T-helper 2 cell treated with Interferon-gamma antibody and Interleukin-4, amounts not matched to agents 100 ng/mL and 5 ng/mL, for 36 hours (primary cell): Measurements from ENCODE around the gene VPS16. TPM values are rescaled to one million over a fixed set of nuclear protein-coding genes. Genes with fewer than 3 reads are reported as not detected.

Experiments used
- intact Hi-C: fragments of 100-400 bp; cut with micrococcal nuclease; formaldehyde crosslinking; loops from one replicate; pipeline ENCODE4 v1.15.1; 2023
- total RNA-seq: library from RNA; stranded (reverse); gene quantifications from 2 replicates; pipeline ENCODE4 v1.2.3, GENCODE V29; 2022

VPS16 gene
- total RNA-seq, 1 donor from 2014 or later = 47.4 TPM

DNA sequence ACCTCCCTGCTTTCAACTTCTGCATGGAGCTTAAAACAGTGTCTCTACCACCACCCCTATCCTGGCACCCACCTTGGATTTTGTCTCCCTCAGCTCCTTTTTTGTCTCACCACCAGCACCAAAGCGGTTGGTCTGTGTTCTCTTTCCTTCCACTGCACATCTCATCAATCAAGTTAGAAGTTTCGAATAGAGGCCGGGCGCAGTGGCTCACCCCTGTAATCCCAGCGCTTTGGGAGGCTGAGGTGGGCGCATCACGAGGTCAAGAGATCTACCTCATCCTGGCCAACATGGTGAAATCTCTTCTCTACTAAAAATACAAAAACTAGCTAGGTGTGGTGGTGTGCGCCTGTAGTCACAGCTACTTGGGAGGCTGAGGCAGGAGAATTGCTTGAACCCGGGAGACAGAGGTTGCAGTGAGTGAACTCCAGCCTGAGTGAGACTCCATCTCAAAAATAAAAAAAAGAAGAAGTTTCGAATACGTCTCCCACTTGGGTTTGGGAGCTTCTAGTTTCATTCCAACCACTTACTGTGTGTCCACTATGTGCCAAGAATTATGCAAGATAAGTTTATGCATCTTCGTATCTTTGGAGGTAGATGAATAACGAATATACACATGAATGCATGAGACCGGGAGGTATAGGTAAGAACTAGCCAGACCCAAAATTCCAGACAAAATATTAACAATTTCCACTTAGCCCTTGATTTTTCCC is 6.0 kb upstream of the VPS16 start:
- intact Hi-C loops = no loop called here

DNA sequence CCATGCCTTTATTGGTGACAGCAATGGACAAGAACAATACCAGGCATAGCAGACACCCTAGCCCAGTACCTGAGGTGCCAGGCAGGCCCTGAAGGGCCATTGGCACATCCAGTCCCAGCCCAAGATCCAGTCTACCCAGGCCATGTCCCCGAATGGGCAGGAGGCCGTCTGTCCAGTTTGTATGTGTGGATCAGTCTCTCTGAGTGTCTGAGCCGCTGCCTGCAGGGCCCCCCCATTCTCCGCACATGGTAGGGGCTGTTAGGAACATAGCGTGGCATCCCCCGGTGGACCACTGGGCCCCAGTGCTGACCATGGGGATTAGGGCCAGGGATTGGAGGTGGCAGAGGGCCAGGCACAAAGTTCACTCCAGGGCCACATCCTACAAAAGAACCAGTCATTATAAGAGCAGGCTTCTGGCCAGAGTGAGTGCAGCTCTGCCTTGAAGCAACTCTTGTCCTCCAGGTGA is 5.2 kb upstream of the VPS16 start:
- intact Hi-C loops = no loop called here

DNA sequence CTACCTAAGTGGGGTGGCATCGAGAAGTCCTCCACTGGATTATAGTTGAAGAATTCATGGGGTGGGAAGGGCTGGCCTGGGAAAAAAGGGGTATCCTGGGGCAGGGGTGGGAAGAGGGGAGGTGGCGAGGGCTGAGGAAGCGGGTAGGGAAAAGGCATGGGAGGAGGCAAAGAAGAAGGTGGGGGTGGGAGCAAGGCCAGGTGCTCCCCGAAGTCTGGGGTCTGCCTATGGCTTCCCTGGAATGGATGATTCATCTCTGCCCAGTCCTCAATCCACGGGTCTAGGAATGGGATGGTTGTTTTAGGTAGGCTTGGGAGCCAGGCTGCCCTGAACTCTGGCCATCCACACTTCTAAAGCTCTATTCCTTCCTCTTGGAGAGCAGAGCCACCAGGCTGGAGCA is 4.5 kb upstream of the VPS16 start:
- intact Hi-C loops = no loop called here

DNA sequence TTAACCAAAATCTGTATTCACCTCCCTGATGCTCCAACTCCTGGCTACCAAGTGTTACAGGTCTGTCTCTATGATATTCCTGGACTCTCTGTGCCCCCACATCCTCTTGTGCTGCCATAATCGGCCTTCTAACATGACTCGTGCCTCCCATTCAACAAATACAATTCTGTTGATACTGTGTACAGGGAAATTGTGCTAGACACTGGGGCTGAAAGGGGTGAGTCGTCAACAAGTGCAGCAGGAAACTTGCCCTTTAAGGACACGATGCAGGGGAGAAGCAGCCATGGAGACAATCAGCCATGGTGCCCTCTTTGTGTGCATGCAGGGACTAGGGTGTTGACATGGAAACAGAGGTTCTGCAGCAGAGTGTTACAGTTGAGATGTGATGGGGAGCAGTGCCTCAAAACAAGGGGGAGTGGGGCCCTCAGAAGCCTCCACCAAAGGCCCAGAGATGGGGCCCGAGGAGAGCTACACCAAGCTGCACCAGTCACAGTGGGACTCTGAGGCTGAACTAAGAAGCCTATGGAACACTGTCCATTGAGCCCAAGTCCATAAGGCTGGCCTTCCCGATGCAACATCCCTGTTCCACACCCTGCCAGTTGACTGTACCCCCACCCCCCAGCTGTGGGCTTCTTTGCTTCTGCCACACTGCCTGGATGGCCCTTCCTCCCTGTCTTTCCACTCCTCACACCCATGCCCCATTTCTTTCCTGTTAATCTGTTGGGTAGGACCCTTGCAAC is 3.2 kb upstream of the VPS16 start:
- intact Hi-C loops = no loop called here

DNA sequence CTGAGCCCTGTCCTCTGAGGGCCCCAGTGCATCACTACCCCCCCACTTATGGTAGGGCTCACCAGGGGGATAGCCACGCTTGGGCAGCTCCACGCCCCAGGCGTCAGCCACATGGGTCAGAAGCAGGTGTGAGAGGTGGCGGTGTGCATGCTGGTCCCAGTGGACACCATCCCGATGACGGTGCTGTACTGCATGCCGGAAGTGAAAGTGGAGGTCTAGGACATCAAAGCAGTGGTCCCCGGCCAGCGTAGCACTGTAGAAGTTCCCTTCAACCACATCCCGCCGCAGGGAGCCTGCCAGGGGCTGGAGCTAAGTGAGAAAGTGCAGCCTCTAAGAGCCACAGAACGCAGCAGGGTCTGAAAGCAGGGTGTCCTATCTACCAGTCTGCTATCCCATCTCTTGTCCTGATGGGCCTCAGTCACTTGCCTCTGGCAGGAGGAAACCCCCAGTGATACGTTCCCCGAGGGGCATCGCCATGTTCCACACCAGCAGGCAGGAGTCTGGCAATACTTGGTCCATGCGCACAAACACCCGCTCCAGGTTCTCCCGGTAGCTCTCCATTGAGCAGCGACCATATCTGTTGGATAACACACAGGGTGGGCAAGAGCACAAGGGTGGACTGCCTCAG is 2.3 kb upstream of the VPS16 start:
- intact Hi-C loops = no loop called here

DNA sequence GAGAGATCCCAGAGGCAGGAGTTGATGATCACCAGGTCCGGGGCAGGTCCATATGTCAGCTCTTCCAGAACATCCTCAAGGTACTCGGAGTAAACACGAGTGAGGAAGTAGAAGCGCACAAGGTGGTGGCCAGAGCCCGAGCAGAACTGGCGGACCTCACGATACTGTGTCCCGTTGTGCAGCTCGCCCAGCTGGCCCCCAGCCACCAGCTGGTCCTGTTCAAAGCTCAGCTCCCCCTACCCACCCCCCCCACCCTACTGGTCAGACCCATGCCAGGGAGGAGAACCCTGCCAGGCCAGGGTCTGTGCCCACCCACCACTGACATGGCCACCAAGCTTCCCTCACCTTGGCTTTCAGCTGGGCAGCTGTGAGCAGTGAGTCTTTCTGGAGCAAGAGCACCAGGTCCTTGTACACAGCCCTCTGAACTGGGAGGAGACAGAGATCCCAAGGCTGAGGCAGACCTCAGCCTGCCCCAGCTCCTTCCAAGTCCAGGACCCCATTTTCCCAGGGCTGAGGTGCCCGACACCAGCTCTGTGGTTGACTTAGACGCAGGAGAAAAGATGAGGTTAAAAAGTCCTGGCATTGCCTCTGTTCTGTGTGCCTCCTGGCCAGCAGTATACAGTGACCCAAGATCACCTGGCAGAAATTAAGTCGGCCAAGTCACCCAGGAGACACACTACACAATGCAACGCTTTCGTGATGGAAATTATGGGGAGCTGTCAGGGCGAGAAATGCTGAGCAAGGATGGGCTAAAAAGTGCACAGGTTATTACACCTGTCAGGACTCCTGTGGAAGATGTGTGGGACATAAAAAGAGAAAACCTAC is 1.5 kb upstream of the VPS16 start:
- intact Hi-C loops = no loop called here

DNA sequence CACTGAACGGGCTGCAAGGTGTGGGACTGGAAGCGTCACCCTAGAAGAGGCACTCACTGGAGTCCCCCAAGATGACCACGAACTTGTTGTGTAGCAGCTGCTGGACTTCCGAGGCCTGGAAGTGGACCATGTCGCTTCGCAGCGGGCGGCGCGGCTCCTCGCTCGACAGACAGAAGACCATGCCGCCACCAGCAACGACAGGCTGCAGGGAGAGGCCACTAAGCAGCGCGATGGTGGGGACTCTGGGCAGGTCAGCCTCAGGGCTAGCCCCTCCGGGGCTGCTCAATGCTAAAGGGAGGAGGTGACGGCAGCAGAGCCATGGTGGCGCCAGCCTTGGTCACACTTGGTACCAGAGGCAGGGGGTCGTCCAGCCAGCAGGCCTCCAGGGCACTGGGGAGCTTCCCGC is 810 bp upstream of the VPS16 start:
- intact Hi-C loops = loop anchor here (1.0 to 2.0 kb wide), 3 partner anchors 34 to 331 kb away; partner anchors contain the start of genes IDH3B, PTPRA and ZNF343

DNA sequence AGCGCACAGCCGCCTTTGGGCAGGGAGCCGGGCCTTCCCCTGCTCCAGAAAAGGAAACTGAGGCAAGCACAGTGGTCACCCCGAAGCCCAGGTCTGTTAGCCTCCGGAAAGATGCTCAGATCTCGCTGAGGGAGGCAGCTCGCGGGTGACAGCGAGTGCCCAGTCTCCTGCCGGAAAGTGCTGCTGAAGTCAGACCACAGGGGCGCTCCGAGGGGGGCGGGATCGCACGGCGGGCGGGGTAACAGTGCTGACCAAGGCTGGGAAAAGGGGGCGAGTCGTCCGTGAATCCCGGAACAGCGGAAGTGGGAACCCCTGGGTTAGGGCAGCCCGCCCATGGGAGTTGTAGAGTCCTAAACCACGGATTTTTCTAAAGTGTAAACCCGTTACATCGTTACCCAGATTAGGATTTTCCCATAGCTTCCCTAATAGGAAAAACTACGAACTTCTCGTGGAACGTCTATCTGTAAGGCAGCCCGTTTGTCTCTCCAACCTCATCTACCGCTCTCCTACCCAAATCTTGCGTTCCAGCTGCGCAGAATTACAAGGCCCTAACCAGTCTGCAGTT is 504 bp downstream of the VPS16 start:
- intact Hi-C loops = loop anchor here (1.0 to 2.0 kb wide), 3 partner anchors 32 to 332 kb away; partner anchors contain the start of genes IDH3B, PTPRA and ZNF343

DNA sequence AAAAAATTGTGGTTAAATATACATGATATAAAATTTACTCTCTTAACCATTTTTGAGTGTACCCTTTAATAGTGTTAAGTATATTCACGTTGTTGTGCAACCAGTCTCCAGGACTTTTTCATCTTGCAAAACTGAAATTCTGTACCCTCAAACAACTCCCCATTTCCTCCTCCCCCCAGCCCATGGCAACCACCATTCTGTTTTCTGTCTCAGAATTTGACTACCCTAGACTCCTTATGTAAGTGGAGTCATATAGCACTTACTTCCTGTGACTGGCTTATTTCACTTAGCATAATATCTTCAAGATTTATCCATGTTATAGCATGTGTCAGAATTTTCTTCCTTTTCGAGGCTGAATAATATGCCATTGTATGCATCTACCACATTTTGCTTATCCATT is 5.1 kb downstream of the VPS16 start:
- intact Hi-C loops = no loop called here

DNA sequence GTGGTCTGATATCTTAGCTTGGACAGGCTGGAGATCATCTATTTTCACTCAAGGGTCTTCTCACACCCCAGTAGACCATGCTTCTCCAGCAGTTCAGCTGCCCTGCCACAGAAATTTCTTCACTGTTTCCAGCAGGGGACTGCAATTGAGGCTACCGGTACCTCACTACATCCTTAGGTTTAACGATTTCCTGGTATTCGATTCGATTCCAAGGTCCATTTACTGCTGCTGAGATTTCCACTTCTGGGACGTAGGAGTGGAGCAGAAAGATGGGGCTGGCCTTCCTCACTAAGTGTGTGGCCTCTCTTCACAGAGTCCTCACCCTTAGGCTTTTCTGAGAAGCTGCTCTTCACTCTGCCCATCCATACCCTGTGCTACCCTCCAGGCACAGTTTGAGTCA is 6.2 kb downstream of the VPS16 start:
- intact Hi-C loops = no loop called here

DNA sequence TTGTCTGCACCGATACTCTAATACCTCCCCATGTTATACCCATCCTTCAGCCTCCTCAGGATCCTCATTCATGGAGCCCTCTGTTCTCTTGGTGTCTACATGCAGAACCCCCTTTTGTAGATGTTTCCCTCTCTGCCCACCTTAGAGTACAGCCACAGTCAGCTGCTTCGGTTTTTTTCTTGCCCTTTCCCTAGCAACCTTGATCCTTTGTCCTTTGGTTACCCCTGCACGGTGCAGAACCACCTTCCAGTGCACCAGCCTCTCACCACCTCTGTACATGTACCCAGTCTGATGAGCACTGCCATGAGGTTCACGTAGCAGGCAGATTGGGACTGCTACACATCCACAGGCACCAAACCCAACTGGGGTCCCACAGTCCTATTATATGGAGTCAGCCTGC is 7.3 kb downstream of the VPS16 start:
- intact Hi-C loops = no loop called here

DNA sequence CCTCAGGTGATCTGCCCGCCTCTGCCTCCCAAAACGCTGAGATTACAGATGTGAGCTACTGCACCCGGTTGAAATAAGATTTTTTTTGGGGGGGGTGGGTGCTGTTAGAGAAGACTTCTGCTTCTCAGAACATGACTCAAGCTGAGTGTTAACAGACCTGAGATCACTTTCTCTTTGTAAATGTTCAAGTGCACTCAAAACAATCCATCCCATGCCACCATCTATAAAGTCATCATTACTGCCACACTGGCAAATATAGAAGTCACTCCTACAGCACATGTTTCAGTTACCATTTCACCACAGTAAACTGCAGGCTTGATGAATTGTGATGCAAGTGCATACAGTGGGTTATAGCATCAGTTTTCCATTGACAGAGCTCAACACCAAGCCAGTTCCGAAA is 9.0 kb downstream of the VPS16 start:
- intact Hi-C loops = no loop called here

DNA sequence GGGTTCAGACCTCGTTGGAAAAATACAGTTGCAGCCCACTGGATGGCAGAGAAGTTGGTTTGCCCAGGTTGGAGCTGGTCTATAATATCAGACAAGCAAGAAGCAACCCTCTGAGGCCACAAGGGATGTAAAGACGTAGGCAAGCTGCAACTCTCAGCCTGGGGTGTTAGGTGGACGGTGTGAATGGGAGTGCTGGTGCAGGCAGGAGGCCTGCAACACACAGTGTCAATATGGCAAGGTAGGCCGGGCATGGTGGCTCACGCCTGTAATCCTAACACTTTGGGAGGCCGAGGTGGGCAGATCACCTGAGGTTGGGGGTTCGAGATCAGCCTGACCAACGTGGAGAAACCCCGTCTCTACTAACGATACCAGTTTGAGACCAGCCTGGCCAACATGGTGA is 10.5 kb downstream of the VPS16 start:
- intact Hi-C loops = loop anchor here (5.0 kb wide), 1 partner anchor 164 kb away; no protein-coding TSS in a partner anchor

DNA sequence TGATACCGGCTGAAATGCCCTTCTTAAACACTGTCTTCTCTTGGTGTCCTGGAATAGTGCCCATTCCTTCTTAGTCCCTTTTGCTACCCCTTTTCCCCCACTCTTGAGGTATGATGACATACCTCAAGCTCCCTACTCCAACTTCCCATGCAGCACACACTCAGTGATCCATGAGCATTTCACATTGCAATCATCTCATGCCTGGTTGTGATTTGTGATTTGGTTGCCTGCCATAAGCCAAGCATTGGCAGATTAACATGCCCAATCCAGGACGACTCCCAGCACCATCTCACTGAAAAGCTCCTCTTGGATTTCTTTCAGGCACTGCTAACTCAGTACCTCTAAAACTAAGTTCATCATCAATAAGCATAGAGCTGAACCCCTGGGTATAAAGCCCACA is 18.0 kb downstream of the VPS16 start:
- intact Hi-C loops = no loop called here

DNA sequence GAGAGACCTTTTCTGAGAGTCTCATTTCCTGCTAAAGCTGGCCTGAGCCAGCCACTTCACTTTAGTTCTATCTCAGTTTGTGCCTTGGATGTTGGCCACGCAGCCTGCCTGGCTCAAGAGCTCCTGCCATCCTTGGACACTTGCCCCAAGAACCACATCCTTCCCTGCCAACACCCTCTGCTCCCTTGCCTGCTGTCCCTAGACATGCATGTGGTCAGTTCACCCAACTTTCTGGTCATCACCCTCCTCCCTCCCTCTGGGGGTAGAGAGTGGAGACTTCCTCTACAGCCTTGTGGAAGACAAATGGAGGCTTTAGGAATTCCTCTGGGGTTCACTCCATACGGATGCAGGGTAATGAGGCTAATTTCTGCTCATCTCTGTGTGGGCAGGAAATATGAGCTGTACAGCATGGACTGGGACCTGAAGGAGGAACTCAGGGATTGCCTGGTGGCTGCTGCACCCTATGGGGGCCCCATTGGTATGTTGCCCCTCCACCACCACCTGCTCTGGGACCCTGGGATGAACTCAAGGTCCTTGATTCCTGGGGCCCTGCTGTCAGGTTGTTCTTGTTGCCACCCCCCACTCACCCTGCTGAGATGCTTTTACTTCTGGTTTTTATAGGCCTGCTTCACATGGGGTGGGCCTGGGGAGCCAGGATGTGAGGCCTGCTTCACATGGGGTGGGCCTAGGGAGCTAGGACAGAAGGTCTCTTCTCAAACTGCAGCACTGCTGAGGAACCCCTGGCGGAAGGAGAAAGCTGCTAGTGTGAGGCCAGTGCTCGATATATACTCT is 19.0 kb downstream of the VPS16 start:
- intact Hi-C loops = no loop called here

DNA sequence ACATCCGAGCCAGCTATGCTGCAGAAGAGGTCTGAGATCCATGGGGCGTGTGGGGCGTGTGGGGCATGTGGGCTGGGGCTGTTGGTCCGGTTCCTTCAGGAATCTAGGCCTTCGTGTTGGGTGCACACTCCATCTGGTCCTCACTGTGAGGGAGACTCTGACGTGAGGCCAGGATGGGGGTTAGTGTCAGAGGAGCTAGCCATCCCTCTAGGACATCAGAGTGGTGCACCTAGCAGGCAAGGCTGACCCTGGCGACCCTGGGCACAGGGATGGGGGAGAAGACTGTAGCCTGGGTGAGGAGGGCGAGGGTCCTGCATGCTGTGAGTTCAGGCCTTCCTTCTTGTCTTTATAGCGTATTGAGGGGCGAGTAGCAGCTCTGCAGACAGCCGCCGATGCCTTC is 24.1 kb downstream of the VPS16 start:
- intact Hi-C loops = no loop called here

DNA sequence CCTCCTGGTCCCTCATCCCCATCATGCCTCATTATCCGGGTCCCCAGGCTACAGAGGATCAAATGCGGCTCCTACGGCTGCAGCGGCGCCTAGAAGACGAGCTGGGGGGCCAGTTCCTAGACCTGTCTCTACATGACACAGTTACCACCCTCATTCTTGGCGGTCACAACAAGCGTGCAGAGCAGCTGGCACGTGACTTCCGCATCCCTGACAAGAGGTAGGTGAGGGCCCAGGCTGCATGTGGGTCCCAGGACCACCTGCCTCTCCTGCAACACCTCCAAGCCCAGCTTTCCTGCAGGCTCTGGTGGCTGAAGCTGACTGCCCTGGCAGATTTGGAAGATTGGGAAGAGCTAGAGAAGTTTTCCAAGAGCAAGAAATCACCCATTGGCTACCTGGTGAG is 24.6 kb downstream of the VPS16 start:
- intact Hi-C loops = no loop called here

DNA sequence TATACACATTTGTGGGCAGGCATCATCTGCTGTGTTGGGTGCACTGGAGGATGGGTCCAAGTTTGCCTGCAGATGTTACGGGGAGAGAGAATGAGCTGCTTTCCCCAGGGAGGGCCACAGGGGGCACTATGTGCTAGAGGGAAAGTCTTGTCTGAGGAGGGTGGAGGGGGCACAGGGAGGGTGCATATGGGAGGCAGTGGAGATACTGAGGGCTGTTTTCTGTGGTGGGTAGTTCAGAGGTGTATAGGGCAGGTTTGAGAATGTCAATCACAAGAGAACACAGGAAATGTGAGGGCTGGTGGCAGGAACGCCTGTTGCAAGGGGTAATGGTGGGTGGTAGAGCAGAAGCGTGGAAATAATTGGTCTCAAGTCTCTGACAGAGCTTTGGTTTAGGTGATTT is 25.1 kb downstream of the VPS16 start:
- intact Hi-C loops = no loop called here

DNA sequence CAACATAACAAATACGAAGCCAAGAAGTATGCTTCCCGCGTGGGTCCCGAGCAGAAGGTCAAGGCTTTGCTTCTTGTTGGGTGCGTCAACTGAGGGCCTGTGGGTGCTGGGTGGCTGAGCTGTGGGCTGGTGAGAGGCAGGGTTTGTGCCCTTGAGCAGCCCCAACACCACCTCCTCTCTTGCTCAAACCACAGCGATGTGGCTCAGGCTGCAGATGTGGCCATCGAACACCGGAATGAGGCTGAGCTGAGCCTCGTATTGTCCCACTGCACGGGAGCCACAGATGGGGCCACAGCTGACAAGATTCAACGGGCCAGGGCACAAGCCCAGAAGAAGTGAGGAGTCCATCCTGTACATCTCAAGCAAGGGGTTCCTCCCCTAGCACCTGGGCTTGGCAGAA is 25.7 kb downstream of the VPS16 start:
- intact Hi-C loops = no loop called here
